DMS53 treated with DMSO at 0.1 percent for 48 hours (cell line): ENCODE measurements around the gene UNC119.
"Not testable (repeated sequence)": the region's sequence is repeated elsewhere in the genome, so short reads cannot be mapped to it uniquely, and the experiment has no call there.

Experiments used
- DNase-seq: peaks from one replicate; lab custom pipeline; 2025; ENCODE audit not compliant: unreplicated experiment; lab: John Stamatoyannopoulos, UW

UNC119 gene

DNA sequence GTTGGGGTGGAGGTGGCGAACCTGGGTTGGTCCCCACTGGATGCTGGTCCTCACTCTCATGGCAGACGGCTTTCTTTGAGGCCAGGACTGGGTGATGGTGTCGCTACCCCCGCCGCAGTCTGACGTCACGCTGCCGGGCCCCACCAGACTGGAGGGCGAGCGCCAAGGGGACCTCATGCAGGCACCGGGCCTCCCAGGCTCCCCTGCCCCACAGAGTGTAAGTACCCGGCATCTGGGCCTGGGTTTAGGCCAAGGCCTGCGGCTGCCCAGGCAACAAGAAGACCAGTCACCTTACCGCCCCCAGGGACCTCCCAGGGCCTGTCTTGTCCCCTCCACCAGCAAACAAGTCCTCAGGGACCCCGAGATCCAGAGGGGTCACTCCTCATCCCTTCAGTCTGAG, 28.5 kb downstream of the UNC119 start:
- no peak for DNase-seq

DNA sequence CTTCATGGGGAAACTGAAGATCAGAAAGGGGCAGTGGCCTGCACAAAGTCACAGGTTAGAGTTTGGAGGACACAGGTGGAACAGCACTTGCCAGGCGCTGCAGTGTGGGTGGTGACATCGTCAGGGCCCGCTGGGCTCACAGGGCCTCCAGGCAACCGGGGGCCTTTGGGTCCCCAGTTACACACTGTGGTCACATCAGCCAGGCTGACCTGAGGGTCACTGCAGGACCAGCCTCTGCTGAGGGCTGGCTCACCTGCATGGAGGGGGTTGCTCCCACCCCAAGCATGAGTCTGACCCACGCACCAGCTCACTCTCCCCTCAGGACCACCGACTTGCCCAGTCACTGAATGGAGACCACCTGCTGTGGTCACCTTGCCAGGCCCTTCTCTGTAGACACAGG, 29.2 kb downstream of the UNC119 start:
- DNase-seq, result no peak

- DNase-seq, result not testable (repeated sequence)
Observed at GRCh38 chr17:28522281-28522680, 30.1 kb downstream of the UNC119 start.

DNA sequence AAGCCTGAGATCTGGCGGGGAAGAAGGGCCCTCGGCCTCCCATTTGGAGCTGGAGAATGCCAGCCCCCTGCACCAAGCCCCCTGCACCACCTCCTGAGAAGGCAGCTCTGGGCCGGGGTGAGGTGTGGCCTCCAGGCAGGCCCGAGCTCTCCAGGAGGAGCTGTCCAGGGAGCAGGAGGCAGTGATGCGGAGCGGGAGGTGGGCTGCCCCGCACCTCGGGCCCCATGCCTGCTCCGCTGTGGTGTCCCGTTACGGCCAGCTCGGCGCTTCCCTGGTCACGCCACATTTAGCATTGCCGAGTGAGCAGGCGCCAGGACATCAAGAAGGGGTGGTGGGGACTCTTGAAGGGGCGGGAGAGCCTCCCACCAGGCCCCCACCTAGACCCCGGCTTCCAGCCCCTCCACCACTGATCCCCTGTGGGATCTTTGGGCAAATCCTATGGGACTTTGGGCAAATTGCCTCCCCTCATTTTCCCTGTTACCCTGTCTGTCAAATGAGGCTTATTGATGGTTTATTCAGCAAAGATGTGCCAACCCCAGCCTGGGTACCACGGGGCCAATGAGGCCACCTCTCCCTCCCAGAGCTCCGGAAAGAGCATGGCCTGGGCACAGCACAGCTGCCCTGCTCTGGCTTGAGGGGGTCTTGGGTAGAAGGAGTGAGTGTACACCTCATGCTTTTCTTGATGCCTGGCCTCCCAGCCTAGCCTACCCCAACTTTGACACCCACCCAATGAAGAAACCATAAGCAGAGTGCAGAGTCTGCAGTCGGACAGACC, 30.9 kb downstream of the UNC119 start:
- no peak for DNase-seq

DNA sequence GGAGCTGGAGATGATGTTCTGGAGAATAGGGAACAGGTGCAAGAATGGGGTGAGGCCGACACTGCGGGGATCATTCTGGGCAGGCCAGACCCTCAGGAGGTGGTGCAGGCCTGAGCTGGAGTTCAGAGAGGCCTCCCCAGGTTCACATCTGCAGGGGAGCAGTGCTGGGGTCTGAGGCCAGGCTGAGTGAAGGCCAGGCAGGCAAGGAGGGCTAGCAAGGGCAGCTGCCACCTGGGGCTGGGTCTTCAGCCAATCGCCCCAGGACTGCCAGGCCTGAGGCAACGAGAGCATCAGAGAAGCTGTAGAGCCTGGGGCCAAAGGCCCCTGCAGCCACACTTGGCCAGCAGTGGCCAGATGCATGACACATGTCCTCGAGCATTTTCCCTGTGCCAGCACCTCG, 31.7 kb downstream of the UNC119 start:
- no peak for DNase-seq

DNA sequence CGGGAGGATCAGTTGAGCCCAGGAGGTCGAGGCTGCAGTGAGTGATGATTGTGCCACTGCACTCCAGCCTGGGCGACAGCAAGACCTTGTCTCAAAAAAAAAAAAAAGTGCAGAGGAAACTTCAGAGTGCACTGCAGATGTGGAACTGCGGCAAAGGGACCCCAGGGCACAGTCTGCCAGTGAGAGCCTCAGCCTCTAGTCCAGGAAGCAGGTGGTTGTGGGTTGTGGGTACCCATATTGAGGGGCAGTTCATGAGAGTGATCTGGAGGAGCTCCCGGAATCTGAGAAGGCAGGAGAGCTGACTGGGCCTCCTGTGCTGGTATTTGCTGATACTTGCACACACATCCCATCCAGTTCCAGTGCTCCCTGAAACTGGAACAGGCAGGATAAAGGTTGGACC, 33.2 kb downstream of the UNC119 start:
- DNase-seq, result no peak

- DNase-seq, result no peak
Observed at GRCh38 chr17:28518578-28518977, 33.8 kb downstream of the UNC119 start.

- no peak for DNase-seq
Observed at GRCh38 chr17:28518132-28518531, 34.3 kb downstream of the UNC119 start.

DNA sequence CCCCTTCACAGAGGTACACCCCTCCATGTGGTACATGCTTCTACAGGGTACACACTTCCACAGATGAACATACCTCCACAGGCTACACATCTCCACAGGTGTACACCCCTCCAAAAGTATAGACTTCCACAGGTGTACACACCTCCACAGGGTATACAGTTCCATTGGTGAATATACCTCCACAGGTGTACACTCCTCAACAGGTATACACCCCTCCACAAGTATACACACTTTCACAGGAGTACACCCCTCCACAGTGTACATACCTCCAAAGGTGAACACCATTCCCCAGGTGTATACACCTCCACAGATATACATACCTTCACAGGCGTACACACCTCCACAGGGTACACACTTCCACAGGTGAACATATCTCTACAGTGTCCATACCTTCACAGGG, 36.9 kb downstream of the UNC119 start:
- no peak for DNase-seq

DNA sequence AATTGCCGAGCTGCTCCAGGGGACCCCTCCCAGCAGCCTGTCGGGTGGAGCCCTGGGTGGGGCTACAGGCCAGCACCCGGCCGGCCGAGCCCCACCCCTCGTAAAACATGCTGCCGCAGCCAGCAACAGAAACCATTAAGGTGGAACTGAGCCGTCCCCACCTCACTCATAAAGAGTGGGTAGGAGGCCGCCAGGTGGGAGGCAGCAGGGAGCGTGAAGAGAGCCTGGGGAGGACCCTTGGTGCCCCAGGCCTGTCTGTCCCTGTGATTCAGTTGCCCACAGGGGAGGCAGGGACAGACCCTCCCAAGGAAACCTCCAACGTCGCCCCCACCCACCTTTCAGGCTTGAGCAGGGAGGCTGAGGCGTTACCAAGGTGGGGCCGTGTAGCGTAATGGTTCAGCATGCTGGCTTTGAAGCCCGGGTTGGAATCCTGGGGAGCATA, 37.8 kb downstream of the UNC119 start:
- no peak for DNase-seq

DNA sequence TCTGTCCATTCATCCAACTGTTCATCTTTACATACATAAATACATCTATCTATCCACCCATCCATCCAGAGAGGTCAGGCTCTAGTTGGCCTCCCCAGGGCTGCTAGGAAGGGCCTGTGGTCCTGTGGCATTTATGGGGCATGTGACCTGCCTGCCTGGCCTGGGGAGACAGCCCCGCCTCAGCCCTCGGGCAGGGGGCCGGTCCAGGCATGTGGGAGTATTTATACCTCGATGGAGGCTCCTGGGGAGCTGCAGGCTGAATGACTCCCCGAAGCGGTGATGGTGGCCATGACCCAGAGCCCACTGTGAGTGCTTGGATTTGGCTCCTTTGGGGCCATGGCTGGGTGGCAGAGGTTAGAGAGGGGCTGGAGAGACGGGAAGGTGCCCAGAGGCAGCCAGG, 38.9 kb downstream of the UNC119 start:
- DNase-seq, result no peak

GRCh38 chr17:28511858-28512461, 40.5 kb downstream of the UNC119 start:
- no peak for DNase-seq

DNA sequence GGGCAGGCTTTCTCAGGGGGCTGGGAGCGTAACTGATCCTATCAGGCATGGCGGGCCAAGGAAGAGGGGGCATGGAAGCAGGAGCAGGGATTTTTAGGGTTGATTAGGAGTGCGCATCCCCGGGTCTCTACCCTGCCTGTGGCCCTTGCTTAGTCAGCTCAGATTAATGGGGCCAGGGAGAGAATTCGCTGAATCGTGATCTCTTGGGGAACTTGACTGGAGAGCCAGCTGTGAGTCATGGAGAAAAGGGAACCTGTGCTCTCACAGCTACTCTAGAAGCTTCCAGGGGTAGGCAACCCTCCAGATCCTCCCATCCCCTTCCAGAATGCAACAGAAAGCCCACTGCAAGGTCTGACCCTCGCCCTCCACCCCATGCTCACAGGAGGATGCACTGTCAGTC, 42.6 kb downstream of the UNC119 start:
- no peak for DNase-seq

- DNase-seq, result no peak
Observed at GRCh38 chr17:28508211-28508724, 44.2 kb downstream of the UNC119 start.

DNA sequence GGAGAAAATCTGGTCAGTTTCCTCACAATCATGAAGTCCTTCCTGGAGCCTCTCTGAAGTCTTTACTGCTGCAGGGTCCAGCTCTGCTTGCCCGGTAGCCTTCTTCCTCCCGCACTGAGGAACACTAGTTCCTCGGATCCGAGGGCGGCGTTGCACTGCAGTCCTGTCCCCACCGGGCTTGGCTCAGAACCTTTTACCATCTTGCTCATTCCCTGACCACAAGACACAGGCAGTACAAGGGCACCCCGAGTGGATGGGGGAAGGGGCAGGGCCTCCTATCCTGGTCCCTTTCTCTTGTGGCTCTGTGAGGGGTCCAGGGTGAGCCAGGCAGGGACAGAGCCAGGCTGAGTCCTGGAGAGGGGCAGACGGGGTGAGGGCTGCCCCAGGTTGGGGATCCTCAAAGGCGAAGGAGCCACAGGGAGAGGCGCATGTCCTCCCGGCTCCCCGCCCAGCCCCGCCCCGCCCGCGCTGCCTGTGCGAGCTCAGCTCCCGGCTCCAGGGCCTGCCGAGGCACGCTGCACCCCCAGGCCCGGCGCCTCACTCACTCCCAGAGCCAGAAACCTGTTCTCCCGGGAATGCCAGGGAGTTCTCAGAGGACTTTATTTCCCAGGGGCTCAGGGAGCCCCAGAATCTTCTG, 44.7 kb downstream of the UNC119 start:
- no peak for DNase-seq

- DNase-seq, result no peak
Observed at GRCh38 chr17:28506763-28507487, 45.5 kb downstream of the UNC119 start.

DNA sequence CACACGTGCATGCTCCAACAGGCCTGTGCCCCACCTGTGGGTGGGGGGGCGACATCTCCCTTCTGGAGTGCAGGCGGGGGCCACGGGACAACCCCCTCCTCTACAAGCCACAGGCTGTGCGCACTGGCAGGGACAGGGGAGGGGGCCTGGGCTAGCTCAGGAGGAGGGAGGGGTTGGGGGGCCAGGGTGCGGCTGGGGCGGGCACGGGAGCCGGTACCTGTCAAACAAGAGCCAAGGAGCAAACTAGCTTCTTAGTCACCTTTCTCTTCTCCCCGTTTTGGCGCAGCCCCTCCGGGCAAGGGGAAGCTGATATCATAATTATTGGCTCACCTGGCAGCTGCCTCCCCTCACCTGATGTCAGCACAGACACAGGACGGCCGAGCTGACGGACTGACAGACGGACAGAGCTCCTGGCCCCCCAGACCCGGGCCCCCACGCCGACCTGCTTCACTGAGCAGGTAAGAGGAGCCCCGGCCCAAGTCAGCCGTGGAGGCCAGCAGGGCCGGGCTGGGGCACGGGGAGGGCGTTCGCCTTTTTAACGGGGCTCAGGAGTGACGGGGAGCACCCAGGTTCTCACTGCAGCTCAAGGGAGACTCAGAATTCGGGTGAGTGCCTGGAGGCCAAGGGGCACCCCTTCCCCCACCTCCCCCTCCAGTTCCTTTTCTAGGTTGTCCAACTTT, 46.3 kb downstream of the UNC119 start, which contains the start of gene FOXN1:
Gene FOXN1 (plus strand): TSS at position 363 of the 680 bp plus-strand sequence. CDS start 17,622 bp downstream, outside the sequence.
- DNase-seq, result no peak

DNA sequence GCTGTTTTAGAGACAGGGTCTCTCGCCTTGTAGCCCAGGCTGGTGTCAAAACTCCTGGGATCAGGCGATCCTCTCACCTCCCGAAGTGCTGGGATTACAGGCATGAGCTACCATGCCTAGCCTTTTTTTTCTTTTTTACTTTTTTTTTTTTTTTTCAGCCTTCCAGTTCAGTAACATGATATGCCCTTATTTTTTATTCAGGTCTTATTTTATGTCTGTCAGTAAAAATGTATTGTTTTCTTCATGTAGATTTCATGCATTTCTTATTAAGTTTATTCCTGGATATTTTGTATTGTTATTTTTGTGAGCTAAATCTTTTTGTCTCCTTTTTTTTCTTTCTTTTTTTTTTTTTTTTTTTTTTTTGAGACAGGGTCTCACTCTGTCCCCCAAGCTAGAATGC, 49.0 kb downstream of the UNC119 start:
- DNase-seq, result no peak

GRCh38 chr17:28501421-28502284, 50.8 kb downstream of the UNC119 start:
- DNase-seq, result no peak
